Measurements from ENCODE around the gene CDKN1A.

GRCh38 chr6:36666826-36667591 is 11.5 kb upstream of the CDKN1A start:
- no peak for TF ChIP-seq POLR2A (IDR thresholded peaks at IDR 0.05)
- no peak for TF ChIP-seq CTCF (IDR thresholded peaks at IDR 0.05)

All from lower leg skin (tissue), 3 donors.